ENCODE data around the gene PCDH9. TPM values are rescaled to one million over a fixed set of nuclear protein-coding genes. Genes with fewer than 3 reads are reported as not detected.

The PCDH9 gene
- total and polyA plus RNA-seq, 2 experiments from 2014 or later: 0.31 to 0.52 TPM

- Mint-ChIP-seq H3K36me3 (ENCODE audit: low read depth) (no peaks in the 10 kb centered on the region), H3K4me3 (no peak overlapping the region), H3K27me3 (ENCODE audit: insufficient read depth, low read depth, poor library complexity) (no peaks in the 10 kb centered on the region), H3K27ac (no peak overlapping the region), H3K9me3 (no peaks in the 10 kb centered on the region), H3K4me1 (no peaks in the 10 kb centered on the region)
- H3F3A ChIP-seq (replicated peaks; ENCODE audit: low read depth): no peaks in the 10 kb centered on the region
- no peaks in the 10 kb centered on the region for H4K20me1 ChIP-seq (replicated peaks; ENCODE audit: insufficient read depth)
- no peaks in the 10 kb centered on the region for H3K79me2 ChIP-seq (replicated peaks; ENCODE audit: insufficient read depth)
- H3K27me3 ChIP-seq (ENCODE audit: insufficient read depth): no peaks in the 10 kb centered on the region
- no peaks in the 10 kb centered on the region for H3K36me3 ChIP-seq (ENCODE audit: insufficient read depth)
- H3K4me1 ChIP-seq (ENCODE audit: insufficient read depth): no peaks in the 10 kb centered on the region
- H3K4me2 ChIP-seq: no peak overlapping the region
- H3K9me2 ChIP-seq (ENCODE audit: insufficient read depth): no peaks in the 10 kb centered on the region
- H3K4me3 ChIP-seq: no peak overlapping the region
- no peak overlapping the region for H2AFZ ChIP-seq
- no peak for ATAC-seq
- DNase-seq (ENCODE audit: low spot score): no peak
- TF ChIP-seq ZNF462 (CRISPR knock-in tag; IDR thresholded peaks at IDR 0.05) (no peak), NANOG (IDR thresholded peaks at IDR 0.05; ENCODE audit: borderline replicate concordance) (no peak), EZH2 (IDR thresholded peaks at IDR 0.05; ENCODE audit: low read depth, unreplicated experiment) (no peak), ZNF114 (CRISPR knock-in tag; IDR thresholded peaks at IDR 0.05) (no peak), REST (IDR thresholded peaks at IDR 0.05; ENCODE audit: unreplicated experiment) (no peak), JUNB (IDR thresholded peaks at IDR 0.05; ENCODE audit: unreplicated experiment) (no peak), EZH2phosphoT487 (IDR thresholded peaks at IDR 0.05; ENCODE audit: unreplicated experiment) (no peak), STAT1 (IDR thresholded peaks at IDR 0.05; ENCODE audit: unreplicated experiment) (no peak), POLR2AphosphoS5 (IDR thresholded peaks at IDR 0.05; ENCODE audit: low read depth) (no peak)
- TF ChIP-seq, protein P1, sequence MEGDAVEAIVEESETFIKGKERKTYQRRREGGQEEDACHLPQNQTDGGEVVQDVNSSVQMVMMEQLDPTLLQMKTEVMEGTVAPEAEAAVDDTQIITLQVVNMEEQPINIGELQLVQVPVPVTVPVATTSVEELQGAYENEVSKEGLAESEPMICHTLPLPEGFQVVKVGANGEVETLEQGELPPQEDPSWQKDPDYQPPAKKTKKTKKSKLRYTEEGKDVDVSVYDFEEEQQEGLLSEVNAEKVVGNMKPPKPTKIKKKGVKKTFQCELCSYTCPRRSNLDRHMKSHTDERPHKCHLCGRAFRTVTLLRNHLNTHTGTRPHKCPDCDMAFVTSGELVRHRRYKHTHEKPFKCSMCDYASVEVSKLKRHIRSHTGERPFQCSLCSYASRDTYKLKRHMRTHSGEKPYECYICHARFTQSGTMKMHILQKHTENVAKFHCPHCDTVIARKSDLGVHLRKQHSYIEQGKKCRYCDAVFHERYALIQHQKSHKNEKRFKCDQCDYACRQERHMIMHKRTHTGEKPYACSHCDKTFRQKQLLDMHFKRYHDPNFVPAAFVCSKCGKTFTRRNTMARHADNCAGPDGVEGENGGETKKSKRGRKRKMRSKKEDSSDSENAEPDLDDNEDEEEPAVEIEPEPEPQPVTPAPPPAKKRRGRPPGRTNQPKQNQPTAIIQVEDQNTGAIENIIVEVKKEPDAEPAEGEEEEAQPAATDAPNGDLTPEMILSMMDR (conservative IDR thresholded peaks at IDR 0.05; ENCODE audit: low read depth in 2 of 2): no peak
- no peak overlapping the region for H3K27ac ChIP-seq (ENCODE audit: low read depth)
These were observed 682.5 kb downstream of the PCDH9 start for GRCh38 chr13:66547685-66548084.

Measured in GM23338 (cell line).